ENCODE data around the gene PCA3.

DNA sequence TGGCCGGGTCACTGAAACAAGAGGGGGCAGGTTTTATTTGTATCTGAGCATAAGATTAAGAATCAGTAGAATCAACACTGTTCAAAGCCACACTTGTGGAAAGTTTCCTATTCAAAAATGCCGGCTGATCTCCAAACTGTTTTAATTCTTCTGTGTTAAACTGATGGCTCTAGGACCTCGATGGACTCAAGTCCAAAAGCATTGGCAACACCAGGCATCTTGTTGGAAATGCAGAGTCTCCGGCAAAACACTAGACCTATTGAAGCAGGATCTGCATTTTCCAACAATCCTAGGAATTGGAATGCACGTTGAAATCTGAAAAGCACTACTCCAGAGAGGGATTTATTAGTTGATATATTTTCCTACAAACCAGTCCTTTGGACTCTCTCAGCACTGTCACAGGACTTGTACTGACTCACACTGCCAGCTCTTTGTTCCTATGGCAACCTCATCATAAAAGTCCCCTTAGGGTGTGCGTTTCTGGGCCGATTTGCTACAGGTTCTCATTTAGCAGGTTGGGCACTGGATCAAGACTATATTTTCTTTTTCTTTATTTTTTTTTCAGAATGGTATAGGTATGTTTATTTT lies 48.1 kb upstream of the PCA3 start:
- TF ChIP-seq HCFC1 (IDR thresholded peaks at IDR 0.05; ENCODE audit: low read length) = no peak
- no peak for TF ChIP-seq EGR1 (IDR thresholded peaks at IDR 0.05; ENCODE audit: borderline replicate concordance in 1 of 2, low read depth in 2 of 2, low read length in 2 of 2)
- no peak for TF ChIP-seq EZH2 (IDR thresholded peaks at IDR 0.05; ENCODE audit: borderline replicate concordance, control insufficient read depth, low read depth, low read length)
- TF ChIP-seq NFYA (IDR thresholded peaks at IDR 0.05; ENCODE audit: borderline replicate concordance, low read depth, low read length) = no peak
- no peak for TF ChIP-seq TARDBP (IDR thresholded peaks at IDR 0.05; ENCODE audit: borderline replicate concordance)
- no peak for TF ChIP-seq SMC3 (IDR thresholded peaks at IDR 0.05; ENCODE audit: borderline replicate concordance, low read length)
- no peak for TF ChIP-seq RAD21 (IDR thresholded peaks at IDR 0.05; ENCODE audit: insufficient read depth, low read depth, low read length)

Measured in GM12878 (cell line).